Endothelial cell (in vitro differentiated cells): ENCODE results near the gene GNA14. TPM values are rescaled to one million over a fixed set of nuclear protein-coding genes. Genes with fewer than 3 reads are reported as not detected.

Experiments
- DNase-seq: peaks from one replicate; pipeline ENCODE4 v3.0.0; 2021; ENCODE audit warnings: low spot score
- H3K27ac Mint-ChIP-seq: one replicate; pipeline ENCODE4 v1.8.0; 2021; ENCODE audit warnings: mixed read lengths, inconsistent platforms; ENCODE audit not compliant: unreplicated experiment
- H3K27me3 Mint-ChIP-seq: one replicate; pipeline ENCODE4 v1.8.0; 2021; ENCODE audit warnings: mild to moderate bottlenecking, moderate library complexity, mixed read lengths, inconsistent platforms; ENCODE audit not compliant: unreplicated experiment
- H3K36me3 Mint-ChIP-seq: one replicate; pipeline ENCODE4 v1.8.0; 2021; ENCODE audit warnings: mild to moderate bottlenecking, low read depth, mixed read lengths, inconsistent platforms; ENCODE audit not compliant: unreplicated experiment
- H3K4me1 Mint-ChIP-seq: one replicate; pipeline ENCODE4 v1.8.0; 2021; ENCODE audit warnings: mild to moderate bottlenecking, mixed read lengths, inconsistent platforms; ENCODE audit not compliant: unreplicated experiment
- H3K4me3 Mint-ChIP-seq: one replicate; pipeline ENCODE4 v1.8.0; 2021; ENCODE audit warnings: mild to moderate bottlenecking, mixed read lengths, inconsistent platforms; ENCODE audit not compliant: unreplicated experiment
- H3K9me3 Mint-ChIP-seq: one replicate; pipeline ENCODE4 v1.8.0; 2021; ENCODE audit warnings: mixed read lengths, inconsistent platforms; ENCODE audit not compliant: unreplicated experiment
- CTCF ChIP-seq: fragments of 200-600 bp; sonication (generic); IDR thresholded peaks from one replicate; pipeline ENCODE4 v1.5.0; 2021; ENCODE audit warnings: antibody characterized with exemption; ENCODE audit not compliant: unreplicated experiment
- total RNA-seq: library from RNA; stranded (reverse); fragmentation: NEBNext Ultra II Directional; extraction: Animal tissue kit (Norgen Biotek cat#: 25700); gene quantifications from one replicate; pipeline ENCODE4 v1.2.1, GENCODE V29; 2021; ENCODE audit not compliant: unreplicated experiment

The GNA14 gene
- total RNA-seq, 1 donor from 2014 or later = 10.6 TPM

GRCh38 chr9:77510666-77511065, 137.5 kb downstream of the GNA14 start:
- Mint-ChIP-seq H3K9me3 (no peaks in the 10 kb centered on the region), H3K36me3 (no peaks in the 10 kb centered on the region), H3K4me3 (no peak overlapping the region), H3K27me3 (peaks cover 5% of the 10 kb centered on the region), H3K27ac (no peak overlapping the region), H3K4me1 (peaks cover 26% of the 10 kb centered on the region)
- TF ChIP-seq CTCF = no peak
- no peak for DNase-seq

- H3K9me3 Mint-ChIP-seq = no peaks in the 10 kb centered on the region
- no peaks in the 10 kb centered on the region for H3K27me3 Mint-ChIP-seq
- no peak overlapping the region for H3K27ac Mint-ChIP-seq
- no peaks in the 10 kb centered on the region for H3K36me3 Mint-ChIP-seq
- no peak overlapping the region for H3K4me3 Mint-ChIP-seq
- TF ChIP-seq CTCF = no peak
- H3K4me1 Mint-ChIP-seq = peaks cover 13% of the 10 kb centered on the region
- no peak for DNase-seq
Measured at GRCh38 chr9:77508396-77508795, 139.7 kb downstream of the GNA14 start.

- H3K36me3 Mint-ChIP-seq = no peaks in the 10 kb centered on the region
- H3K27me3 Mint-ChIP-seq = no peaks in the 10 kb centered on the region
- TF ChIP-seq CTCF = no peak
- H3K9me3 Mint-ChIP-seq = no peaks in the 10 kb centered on the region
- peaks cover 11% of the 10 kb centered on the region for H3K4me1 Mint-ChIP-seq
- DNase-seq = no peak
- no peak overlapping the region for H3K4me3 Mint-ChIP-seq
- no peak overlapping the region for H3K27ac Mint-ChIP-seq
Measured at GRCh38 chr9:77507212-77507961, 140.7 kb downstream of the GNA14 start.

- Mint-ChIP-seq H3K36me3 (no peaks in the 10 kb centered on the region), H3K4me3 (no peak overlapping the region), H3K27me3 (no peaks in the 10 kb centered on the region), H3K4me1 (no peaks in the 10 kb centered on the region), H3K9me3 (no peaks in the 10 kb centered on the region), H3K27ac (no peak overlapping the region)
- DNase-seq = no peak
- TF ChIP-seq CTCF = no peak
Measured at GRCh38 chr9:77505232-77505631, 142.9 kb downstream of the GNA14 start.

- H3K27ac Mint-ChIP-seq = no peak overlapping the region
- H3K4me3 Mint-ChIP-seq = no peak overlapping the region
- no peak for TF ChIP-seq CTCF
- no peaks in the 10 kb centered on the region for H3K36me3 Mint-ChIP-seq
- no peak for DNase-seq
- H3K9me3 Mint-ChIP-seq = no peaks in the 10 kb centered on the region
- H3K4me1 Mint-ChIP-seq = no peaks in the 10 kb centered on the region
- no peaks in the 10 kb centered on the region for H3K27me3 Mint-ChIP-seq
Measured at GRCh38 chr9:77502568-77502967, 145.6 kb downstream of the GNA14 start.
